NCI-H146 treated with DMSO at 0.1 percent for 48 hours (cell line): ENCODE data around the gene TMEM11.
"Not testable (repeated sequence)": the region's sequence is repeated elsewhere in the genome, so short reads cannot be mapped to it uniquely, and the experiment has no call there.

Experiments
- DNase-seq: peaks from one replicate; lab custom pipeline; 2025; ENCODE audit not compliant: unreplicated experiment; lab: John Stamatoyannopoulos, UW

The TMEM11 gene

DNA sequence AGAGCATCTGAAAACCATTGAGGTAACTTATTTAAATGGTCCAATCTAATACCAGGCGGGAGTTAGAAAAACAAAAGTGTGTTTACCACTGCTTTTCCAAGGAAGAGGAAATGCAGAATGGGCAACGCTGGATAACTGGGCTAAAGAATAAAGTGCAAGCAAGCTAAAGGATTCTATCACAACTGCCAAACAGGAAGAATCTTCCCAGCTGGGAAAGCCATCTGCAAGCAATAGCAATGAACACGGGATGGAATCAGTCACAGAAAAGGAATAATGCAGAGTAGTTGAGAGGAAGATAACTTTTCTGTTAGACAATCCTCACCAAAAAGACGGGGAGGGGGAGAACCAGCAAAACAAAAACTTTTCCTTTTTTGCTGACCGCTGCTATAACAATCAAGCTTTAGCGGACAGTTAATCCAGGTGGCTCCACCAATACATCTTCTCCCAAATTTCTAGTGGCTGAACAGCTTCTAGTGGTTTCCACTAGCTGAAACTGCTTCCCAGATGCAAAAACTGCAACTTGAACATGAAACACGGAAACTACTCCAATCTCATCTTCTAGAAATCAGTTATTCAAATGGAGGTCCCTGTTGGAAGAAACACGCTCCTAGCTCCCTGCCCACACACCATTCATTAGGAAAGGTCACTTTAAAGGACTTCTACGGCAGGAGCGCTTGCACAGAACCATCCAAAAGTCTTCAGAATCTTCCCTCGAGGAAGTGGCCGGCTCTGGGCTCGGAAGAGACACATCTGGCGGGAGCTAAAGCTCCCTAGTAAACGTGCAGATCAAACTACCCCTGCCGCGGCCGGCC lies 929 bp downstream of the TMEM11 start:
- DNase-seq = no peak

DNA sequence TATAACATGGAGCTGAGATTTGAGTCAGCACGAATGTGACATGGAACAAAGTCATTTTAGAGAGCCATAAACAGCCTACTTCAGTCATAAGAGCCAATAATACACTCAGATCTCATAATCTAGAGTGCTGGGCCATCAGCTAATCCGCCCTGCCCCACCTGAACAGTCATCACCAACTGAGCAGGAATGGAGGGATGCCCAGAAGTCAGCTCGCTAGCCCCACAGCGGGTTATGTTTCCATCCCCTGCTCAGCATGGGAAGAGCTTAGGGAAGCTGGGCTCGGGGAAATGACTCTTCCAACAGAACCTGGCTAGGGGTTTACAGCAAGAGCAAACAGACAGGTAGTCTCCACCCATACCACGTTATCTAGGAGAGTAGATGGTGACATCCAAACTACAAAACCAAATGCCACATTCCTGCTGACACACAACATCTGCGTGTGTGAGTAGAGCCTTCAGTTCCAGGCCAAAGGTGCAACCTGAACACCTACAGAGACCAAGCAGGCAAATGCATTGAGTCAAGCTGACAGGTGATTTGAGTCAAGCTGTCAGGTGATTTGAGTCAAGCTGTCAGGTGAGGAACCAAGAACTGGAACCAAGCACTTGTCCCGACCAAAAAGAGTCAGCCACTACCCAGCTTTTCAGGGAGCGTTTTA lies 2.0 kb downstream of the TMEM11 start:
- DNase-seq = no peak

DNA sequence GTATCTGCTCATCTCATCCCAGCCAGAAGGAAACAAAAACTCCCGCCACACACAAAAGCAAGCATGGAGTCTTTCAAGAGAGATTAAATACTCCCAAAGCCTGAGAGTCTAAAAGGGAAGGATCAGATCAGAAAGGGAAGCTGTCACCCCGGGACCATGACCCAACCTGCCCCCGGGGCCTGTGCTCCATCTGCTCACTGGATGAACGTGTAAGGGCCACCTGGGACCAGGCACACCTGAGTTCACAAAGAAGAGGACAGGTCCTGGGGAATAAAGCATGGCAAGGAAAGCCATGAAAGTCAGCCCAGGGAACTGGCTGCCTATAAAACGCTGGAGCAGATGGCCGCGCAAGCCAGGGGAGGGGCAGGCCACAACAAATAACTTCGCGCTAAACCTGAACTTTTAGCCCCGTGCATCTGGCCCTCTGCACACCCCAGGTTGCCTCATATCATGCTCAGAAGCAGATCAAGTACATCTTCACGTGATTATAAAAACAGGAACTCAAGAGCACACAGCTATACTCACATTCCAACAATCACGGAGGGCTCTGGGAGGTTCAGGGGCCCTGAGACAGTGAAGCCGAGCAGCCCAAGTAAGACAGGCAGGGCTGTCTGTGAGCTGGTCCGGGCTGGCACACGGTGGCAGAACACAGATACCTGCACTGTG lies 3.4 kb downstream of the TMEM11 start:
- no peak for DNase-seq

DNA sequence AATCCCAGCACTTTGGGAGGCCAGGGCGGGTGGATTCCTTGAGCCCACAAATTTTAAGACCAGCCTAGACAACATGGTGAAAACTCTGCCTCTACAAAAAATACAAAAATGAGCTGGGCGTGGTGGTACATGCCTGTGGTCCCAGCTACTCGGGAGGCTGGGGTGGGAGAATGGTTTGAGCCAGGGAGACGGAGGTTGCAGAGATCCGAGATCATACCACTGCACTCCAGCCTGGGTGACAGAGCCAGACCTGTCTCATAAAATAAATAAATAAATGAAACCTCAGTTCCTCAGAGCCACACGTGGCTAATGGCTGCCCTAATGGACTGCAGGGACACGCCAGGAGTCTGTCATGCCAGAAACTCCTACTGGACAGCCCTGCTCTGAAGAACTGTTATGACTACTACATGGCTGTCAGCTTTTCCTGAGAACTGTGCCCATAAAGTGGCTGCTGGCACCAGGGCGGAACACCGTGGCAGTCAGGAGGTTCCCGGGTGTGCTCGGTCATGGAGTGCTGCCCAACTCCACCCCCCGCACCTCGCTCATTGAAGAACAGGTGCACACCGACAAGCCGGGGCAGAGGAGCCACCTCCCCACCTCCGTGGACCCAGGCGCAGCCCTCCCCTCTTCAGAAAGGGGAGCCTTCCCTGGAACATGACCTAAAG lies 4.3 kb downstream of the TMEM11 start:
- no peak for DNase-seq

DNA sequence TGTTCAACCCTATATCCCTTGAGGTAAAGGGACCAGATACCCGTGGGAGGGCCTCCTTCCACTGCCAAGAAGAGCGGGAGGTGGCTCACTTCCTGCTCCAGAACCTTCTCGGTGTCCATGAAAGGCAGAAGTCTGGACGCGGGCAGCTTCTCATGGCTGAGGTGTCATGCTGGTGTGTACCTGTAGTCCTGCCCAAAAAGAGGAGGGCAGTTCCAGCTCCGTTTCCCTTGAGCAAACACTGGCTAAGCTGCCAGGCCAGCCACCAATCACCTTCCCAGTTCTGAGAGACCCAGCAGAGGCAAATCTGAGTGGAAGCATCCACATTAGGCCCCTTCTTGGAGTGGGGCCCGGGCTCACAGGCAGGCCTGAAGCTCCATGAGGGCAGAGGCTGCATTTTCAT lies 5.6 kb downstream of the TMEM11 start:
- DNase-seq = no peak

DNA sequence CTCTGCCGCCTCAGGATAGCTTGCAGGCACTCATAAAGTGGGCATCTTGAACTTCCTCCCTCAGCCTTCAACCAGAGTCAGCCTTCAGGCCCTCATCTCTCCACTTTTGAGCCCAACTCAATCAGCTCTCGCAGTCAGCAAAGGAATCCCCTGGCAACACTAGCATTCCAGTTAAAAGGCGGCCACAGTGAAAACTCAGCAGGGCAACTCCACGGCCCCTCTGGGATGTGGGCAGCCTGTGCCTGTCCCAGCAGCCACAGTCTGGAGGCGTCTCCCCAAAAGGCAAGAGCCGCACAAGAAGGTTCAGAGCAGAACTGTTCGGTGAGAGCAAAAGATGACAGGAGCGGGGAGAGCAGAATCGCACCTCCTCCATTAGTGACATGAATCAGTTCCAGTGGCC lies 9.0 kb downstream of the TMEM11 start:
- DNase-seq = no peak

DNA sequence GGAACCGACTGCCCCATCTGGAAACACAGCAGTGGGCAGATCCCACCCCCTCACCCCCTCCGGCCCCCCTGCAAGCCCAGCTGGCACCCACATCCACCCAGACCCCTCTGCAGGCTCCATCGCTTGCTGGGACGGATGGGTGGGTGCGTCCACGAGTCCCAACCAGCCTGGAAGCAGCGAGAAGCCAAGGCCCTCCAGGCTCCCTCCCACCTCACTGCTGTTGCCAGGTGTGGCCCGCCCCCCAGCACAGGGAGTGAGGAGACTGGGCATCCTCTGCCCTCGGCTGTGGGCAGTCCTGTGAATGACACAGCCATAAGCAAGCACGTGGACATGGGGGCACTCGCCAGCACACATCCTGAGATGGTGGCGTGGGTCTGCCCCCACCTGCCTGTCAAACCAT lies 11.4 kb downstream of the TMEM11 start:
- DNase-seq = no peak

DNA sequence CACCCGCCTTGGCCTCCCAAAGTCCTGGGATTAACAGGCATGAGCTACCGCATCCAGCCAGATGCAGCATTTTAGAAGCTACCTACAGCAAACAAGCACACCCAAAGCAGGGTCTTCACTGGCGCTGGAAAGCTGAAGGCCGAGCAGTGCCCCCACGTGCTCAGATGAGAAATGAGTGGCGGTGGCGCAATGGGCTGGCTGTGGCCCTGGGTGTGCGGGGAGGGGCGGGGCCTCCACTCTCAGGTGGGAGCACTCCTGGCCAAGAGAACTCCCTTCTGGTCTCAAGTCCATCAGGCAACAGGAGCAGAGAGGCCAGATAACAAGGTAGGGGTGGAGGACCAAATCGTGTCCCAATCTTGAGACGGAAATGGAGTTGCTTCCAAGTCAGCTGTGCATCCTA lies 12.1 kb downstream of the TMEM11 start:
- DNase-seq = no peak

DNA sequence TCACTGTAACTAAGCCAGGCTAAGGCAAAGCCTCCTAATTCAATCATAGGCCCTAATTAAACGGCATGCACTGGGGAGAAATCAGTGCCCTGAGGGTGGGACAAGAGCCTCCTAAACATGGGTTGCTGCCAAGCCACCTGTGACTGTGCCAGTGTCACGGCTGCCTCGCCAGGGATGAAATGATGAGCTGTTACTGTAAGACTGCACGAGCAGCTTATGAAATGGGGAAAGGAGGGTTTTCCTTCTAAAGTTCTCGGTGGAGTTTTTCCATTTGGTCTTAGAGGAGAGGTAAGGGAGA lies 12.7 kb downstream of the TMEM11 start:
- no peak for DNase-seq

DNA sequence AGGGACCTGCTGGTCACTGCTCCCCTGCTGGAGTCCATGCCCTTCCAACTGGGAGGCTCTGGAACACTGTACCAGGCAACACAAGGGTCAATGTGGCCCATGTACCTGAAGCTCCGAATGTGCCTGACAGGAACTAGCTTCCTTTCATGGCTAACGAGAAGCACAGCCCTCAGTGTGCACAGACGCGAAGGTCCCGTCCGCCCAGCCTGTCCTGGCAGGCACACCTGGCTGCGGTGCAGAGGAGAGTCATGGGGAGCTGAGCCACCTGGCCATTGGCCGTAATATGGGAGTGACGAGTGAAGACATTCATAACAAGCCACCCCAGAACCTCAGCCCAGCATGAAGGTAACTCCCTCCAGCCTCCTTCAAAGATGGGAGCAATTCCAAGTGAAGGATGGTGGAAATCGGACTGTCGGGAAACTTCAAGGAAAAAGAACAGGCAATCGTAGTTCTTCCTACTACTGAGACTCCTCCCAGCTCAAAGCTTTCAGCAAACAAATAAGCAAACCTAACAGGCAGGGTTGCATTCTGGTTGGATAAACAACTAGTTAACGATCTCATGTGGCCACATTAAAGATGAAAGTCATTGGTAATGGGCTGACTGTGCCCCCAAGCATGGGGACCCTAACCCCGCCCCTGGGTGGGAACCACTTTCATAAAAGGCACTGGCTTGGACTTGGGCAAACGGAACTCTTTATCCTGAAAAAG lies 13.2 kb downstream of the TMEM11 start:
- DNase-seq = no peak

DNA sequence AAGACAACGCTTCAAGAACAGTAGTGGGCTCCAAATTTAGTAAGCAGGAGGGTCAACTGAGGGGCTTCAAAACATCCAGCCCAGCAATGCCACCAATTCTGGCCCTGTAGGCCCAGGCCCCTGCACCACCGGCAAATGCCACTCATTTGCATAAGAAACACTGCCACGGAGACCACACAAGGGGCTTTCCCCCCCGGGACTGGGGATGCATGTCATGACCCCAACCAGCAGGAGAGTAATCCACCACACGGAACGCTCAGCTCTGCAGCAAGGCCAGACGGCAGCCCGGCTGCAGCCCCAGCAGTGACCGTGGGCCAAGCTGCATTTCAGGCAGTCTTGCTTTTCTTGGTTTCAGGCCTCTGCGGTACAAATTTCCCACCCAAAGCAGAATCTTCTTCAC lies 14.1 kb downstream of the TMEM11 start:
- DNase-seq = no peak

DNA sequence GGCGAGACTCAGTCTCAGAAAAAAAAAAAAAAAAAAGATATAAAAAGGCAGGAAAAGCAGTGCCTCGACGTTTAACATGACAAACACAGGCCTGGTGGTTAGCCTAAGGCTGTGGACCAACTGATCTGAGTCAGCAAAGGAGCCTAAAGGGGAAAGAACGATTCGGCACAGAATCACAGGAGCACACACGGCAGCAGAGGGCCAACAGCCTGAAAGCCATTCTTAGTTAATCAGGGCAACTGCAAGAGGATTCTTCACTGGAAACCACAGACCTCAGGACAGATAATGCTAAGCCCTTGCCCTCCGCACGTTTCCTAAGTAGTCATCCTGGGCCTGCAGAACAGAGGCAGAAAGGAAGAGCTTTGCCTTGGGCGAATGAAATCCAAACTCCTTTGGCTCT lies 14.7 kb downstream of the TMEM11 start:
- DNase-seq = no peak

DNA sequence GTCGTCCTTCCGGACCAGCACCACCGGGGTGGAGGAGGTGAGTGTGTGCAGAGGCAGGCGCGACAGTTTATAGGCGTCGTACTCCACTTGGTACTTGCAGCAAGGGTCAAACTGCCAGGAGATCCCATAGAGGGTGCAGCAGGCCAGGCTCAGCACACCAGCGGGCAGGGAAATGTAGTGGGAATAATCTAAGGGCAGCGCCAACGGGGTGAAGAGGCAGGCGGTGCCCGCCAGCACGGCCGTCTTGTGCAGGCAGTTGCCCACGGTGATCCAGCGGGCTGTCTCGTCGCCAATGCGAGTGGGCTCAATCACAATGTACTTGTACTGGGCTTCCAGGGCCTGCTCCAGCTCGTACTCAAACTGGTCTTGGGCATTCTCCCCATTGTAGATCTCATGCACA lies 15.6 kb downstream of the TMEM11 start:
- DNase-seq = no peak

DNA sequence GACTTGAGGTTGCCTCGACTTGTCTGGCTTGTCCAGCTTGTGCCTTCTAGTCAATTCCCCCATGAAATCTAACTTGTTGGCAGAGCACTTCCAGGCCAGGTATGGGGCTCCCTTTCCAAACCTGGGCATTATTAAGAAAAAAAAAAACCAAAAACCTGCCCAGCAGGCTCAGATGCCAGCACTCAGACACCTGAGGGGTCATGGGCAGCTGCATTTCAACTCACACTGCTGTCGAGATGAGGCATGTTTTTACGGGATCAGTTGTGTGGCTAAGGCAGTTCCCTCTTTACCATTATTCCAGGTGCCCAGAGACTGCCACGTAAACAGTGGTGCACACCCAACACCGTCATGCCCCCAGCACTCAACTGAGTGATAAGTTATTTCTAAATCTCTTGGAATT lies 17.8 kb downstream of the TMEM11 start:
- DNase-seq = no peak

DNA sequence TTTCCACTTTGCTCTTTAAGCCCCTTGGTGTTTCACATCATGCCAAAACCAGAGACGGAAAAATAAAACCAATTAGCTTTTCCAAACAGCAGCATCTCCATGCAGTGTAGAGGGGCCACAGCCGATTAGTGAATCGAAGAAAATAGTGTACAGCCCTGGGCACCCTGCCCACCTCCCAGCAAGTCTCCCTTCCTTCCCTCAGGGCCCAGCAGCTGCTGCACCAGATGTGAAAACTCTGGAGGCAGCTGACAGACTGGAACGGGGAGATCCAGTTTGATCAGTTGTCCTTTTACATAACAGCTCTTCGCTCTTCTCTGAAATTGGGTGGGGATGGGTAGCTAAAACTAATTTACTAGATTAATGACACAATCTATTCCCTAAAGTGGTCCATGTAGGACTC lies 19.3 kb downstream of the TMEM11 start:
- no peak for DNase-seq

DNA sequence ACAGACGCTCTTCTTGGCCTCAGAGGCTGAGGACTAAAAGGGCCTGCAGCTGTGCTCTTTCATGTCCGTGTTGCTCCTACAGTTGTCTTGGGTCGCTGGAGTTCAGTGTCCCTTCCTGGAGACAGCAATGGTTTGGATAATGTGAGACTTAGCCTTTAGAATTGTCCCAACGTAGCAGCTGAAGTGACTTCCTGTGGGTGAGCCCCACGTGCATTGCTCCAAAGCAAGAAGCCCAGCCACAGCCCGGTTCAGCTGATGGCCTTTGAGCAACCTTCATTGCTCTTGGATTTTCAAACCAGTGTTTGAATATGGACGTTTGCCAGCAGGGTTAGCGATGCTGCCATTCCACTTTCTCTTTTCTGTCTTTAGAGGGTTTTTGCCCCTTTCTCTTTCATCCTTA lies 19.7 kb downstream of the TMEM11 start:
- DNase-seq = no peak

DNA sequence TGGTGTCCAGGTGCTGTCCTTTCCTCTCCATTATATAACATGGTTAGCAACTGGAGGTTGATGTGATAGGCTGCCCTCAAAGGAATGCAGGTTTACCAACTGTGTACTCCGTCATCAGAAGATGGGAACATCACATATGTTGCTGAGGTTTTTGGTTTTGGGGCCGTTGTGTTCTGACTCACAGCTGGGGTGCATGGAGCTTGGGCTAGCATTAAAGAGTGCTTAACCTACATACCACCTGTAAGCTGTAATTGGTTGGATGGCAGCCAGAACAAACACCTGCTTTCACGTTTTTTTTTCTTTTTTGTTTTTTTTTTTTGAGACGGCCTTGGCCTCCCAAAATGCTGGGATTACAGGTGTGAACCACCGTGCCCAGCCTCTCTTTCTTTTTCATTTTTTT lies 20.9 kb downstream of the TMEM11 start:
- DNase-seq = peak; percentile 76

DNA sequence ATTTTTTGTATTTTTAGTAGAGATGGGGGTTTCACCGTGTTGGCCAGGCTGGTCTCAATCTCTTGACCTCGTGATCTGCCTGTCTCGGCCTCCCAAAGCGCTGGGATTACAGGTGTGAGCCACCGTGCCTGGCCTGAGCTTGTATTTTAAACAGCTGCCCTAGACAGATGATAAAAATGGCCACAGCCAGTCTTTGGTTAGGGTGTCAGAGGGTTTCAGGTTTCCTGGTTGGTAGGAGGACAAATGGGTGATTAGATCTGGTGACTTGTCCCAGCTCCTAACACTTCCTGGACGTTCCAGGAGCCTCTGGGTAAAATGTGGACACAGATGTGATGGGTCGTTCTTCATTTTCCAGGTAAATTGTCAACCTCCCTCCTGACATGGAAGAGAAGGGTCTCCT lies 21.5 kb downstream of the TMEM11 start:
- DNase-seq = not testable (repeated sequence)

DNA sequence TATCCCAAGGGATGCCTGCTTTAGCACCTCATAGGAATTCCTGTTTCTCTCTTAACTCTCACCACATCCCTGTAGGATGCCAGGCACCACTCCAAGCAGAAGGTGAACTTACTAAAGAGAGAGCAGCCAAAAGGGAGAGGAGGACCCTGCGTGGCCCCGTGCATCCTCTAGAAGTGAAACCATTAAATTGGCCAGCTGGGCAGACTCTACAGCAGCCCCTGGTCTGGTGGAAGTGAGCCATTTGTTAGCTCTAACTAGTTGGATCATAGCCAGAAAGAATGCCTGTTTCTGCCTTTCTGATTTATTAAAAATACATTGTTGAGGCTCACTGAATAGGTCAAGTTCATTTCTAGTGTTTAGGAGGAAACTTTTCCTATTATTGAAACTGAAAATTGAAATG lies 22.3 kb downstream of the TMEM11 start:
- DNase-seq = no peak

DNA sequence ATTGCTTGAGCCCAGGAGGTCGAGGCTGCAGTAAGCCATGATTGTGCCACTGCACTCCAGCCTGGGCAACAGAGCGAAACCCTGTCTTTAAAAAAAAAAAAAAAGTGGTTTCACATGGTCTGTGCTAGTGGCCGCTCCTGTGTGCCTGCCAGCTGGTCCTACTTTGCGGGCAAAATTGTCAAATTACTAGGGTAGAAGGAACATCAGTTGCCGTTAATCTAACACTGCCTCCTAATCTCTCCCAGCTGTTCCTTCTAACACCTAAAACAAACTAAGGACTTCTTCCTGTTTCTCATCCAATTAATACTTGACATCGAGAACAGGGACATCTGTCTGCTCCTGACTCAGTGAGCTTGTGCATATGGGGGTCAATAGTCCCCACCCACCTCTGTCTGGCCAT lies 23.9 kb downstream of the TMEM11 start:
- no peak for DNase-seq

DNA sequence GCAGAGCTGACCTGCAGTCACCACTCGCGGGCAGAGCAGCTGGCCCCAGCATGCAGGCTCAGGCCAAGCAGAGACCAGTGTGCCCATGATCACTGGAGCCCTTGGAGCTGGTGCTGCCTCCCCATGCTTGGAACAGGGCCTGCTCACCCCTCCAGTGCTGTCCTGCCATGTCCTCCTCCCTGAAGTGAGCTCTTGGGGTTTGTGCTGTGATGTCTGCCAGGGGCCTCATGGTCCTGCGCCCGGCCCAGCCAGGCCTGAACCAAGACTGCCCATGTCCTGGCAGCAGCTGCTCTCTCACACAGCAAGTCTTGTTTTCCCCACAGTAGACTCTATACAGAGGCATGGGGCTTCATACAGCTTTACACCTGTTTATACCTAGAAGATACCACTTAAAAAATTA lies 24.6 kb downstream of the TMEM11 start:
- no peak for DNase-seq
